Epithelial cell of proximal tubule (primary cell): ENCODE data around the gene VWA7. TPM values are rescaled to one million over a fixed set of nuclear protein-coding genes. Genes with fewer than 3 reads are reported as not detected.
A peak's percentile ranks its signal among the peaks of the same experiment; 100 is the strongest.

Experiments used
- DNase-seq: peaks from one replicate; pipeline ENCODE4 v3.0.0-alpha.2; 2011; ENCODE audit warnings: low read depth
- H3K4me3 ChIP-seq: 2 replicates; pipeline ENCODE4 v1.5.1; 2011; ENCODE audit warnings: low read depth, mild to moderate bottlenecking, low read length
- total RNA-seq: library from RNA; depleted of rRNA; stranded (reverse); fragments of >200 nt; gene quantifications from 2 replicates; pipeline ENCODE4 v1.2.3, GENCODE V29; 2015
- TF ChIP-seq, protein P1 (sequence below): conservative IDR thresholded peaks from 2 replicates; pipeline ENCODE4 v1.5.1; 2012; ENCODE audit warnings: low read depth, mild to moderate bottlenecking, low read length

The VWA7 gene
- total RNA-seq, 1 donor from 2014 or later = 2.2 TPM

DNA sequence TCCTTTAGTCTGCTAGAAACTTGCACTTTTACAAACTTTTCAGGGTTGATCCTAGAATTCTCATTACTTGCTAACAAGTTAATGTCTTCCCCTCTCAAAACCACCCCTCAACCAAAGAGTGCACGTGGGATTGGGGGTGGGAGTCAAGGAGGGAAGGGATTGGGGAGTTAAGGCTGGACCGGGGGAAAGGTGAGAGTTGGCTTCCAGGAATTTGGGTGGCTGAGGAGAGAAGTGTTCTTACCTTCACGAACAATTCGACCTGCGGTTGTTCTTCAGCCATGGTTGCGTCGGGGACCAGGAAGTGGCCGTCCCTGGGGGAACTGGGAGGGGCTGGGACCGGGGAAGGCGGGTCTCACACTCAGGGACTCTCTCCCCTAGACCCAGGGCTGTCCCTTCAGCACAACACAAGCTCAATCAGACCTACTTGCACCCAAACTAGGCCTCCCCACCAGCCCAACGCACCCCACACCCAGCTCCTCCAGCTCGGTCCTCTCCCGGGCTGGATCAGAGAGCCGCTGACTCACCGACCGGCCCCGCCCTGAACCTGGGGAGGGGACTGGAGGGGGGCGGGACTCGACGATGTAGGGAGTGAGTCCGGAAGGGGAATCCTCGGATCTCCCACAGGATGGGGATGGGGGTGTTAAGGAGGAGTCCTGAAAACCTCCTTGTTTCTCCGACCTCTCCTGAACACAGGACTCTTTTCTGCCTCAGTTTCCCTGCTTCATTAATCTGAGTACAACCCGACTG lies 40.9 kb downstream of the VWA7 start, which contains the start of gene CLIC1:
Gene CLIC1 (minus strand): TSS at position 510 of the 747 bp plus-strand sequence. CDS start 230 bp downstream, at position 280.
- TF ChIP-seq, protein P1, sequence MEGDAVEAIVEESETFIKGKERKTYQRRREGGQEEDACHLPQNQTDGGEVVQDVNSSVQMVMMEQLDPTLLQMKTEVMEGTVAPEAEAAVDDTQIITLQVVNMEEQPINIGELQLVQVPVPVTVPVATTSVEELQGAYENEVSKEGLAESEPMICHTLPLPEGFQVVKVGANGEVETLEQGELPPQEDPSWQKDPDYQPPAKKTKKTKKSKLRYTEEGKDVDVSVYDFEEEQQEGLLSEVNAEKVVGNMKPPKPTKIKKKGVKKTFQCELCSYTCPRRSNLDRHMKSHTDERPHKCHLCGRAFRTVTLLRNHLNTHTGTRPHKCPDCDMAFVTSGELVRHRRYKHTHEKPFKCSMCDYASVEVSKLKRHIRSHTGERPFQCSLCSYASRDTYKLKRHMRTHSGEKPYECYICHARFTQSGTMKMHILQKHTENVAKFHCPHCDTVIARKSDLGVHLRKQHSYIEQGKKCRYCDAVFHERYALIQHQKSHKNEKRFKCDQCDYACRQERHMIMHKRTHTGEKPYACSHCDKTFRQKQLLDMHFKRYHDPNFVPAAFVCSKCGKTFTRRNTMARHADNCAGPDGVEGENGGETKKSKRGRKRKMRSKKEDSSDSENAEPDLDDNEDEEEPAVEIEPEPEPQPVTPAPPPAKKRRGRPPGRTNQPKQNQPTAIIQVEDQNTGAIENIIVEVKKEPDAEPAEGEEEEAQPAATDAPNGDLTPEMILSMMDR = no peak
- peak within 1 kb of the TSS; percentile 95 for H3K4me3 ChIP-seq
- no peak for DNase-seq

GRCh38 chr6:31734821-31735406 lies 42.2 kb downstream of the VWA7 start:
- H3K4me3 ChIP-seq = peak overlapping the region; percentile 95
- TF ChIP-seq, protein P1 = no peak
- no peak for DNase-seq

- TF ChIP-seq, protein P1 = no peak
- peak overlapping the region; percentile 95 for H3K4me3 ChIP-seq
- DNase-seq = no peak
Measured at GRCh38 chr6:31734247-31734820, 42.8 kb downstream of the VWA7 start.

GRCh38 chr6:31733734-31734133 lies 43.4 kb downstream of the VWA7 start:
- H3K4me3 ChIP-seq = peak overlapping the region; percentile 95
- no peak for DNase-seq
- TF ChIP-seq, protein P1 = no peak

DNA sequence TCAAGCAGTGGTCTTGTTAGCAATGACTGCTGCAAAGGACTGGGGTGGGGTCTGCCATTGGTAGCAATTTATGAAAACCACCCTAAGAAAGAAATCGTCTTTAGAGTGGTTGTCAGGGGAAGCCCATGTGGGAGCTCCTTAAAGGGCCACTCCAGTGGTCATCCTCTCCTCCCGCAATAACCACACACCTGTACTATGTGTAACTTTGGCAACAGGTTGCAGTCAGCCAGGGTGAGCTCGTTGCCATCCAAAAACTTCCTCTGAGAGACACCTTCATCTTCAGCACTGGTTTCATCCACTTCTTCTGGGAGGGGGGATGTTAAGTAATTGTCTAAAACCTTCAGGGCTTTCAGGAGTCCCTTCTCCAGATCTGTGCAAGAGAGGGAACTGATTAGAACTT lies 45.1 kb downstream of the VWA7 start:
- no peak for DNase-seq
- no peak overlapping the region for H3K4me3 ChIP-seq
- TF ChIP-seq, protein P1 = no peak

- no peak for DNase-seq
- H3K4me3 ChIP-seq = peak overlapping the region; percentile 69
- TF ChIP-seq, protein P1 = no peak
Measured at GRCh38 chr6:31730631-31731086, 46.5 kb downstream of the VWA7 start.
